ENCODE measurements around the gene RAMP3.
"Not testable (repeated sequence)": the region's sequence is repeated elsewhere in the genome, so short reads cannot be mapped to it uniquely, and the experiment has no call there.

The RAMP3 gene

GRCh38 chr7:45157286-45157652 lies 322 bp upstream of the RAMP3 start:
- no peak for DNase-seq

- DNase-seq: no peak
Measured at GRCh38 chr7:45158471-45158870, 880 bp downstream of the RAMP3 start.

GRCh38 chr7:45159296-45159695 lies 1.7 kb downstream of the RAMP3 start:
- no peak for DNase-seq

DNA sequence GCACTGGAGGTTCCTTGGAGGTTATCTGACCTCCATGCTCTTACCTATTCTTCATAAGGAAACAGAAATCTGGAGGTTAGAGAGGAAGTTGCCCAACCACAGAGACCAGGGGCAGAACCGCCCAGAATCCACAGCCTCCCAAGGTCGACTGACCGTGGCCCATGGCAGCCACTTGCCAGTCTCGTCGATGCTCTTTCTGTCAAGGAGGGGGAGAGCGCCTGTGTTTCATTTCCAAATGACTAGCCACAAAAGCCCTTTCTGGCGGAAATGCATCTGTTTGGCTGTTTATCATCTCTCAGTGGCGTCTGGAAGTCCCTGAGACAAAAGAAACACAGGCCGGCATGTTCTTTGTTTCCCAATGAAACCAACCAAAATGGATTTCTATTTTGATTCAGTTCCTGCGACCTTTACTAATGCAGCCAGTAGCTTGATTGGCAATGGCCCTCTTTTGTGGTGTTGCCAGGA lies 2.9 kb downstream of the RAMP3 start:
- no peak for DNase-seq

- no peak for DNase-seq
Measured at GRCh38 chr7:45161138-45161537, 3.5 kb downstream of the RAMP3 start.

DNA sequence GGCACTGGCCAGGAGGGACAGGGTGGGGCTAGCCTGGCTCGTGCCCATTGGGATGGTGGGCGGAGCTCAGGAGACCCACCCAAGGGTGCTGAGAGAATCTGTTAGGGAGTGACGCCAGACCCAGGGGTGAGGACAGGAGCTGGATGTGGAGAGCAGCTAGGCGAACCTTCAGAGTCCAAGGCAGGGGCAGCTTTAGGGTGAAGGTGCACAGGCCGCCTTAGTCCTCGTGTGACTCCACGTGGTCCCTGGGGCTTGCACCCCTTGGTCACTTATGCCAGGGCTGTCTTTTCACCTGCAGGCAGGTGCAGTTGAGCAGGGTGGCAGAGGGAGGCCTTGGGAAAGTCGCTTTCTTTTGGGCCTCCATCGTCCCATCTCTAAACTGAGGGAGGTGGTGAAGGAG lies 4.3 kb downstream of the RAMP3 start:
- no peak for DNase-seq

DNA sequence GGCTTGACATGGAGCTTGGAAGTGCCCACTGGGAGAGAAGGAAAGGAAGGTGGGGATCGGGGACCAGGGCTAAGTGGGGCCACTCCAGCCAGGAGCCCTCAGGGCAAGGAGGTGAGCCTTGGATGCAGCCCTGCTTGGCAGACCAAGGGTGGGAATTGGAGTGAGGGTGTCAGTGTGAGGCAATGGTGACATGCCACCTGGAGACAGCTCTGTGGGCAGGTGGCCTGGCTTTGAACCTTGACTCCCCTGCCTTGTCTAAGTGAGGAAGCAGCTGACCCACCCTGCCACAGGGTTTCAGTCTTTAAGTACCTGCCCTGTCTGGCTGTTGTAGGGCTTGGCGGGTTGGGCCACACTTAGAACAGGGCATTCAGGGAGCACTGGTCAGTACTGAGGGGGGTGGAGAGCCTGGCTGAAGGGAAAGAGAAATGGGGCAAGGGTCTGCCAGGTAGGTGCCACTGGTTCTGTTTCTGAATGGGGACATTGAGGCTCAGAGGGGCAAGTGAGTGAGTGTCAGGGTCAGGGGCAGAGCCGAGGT lies 4.8 kb downstream of the RAMP3 start:
- no peak for DNase-seq

GRCh38 chr7:45162943-45163691 lies 5.5 kb downstream of the RAMP3 start:
- no peak for DNase-seq

- no peak for DNase-seq
Measured at GRCh38 chr7:45163692-45164052, 6.1 kb downstream of the RAMP3 start.

- not testable (repeated sequence) for DNase-seq
Measured at GRCh38 chr7:45164271-45164670, 6.7 kb downstream of the RAMP3 start.

DNA sequence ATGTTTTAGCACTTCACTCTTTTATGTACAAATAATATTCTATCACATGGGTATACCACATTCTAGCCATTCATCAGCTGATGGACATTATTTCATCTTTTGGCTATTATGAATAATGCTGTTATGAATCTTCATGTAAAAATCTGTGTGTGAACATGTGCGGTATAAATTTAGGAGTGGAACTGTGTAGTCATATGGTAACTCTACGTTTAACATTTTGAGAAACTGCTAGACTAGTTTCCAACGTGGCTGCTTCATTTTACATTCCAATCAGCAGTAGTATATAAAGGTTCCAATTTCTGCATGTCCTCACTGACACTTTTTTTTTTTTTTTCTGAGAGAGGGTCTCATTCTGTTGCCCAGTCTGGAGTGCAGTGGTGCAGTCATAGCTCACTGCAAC lies 8.3 kb downstream of the RAMP3 start:
- no peak for DNase-seq

DNA sequence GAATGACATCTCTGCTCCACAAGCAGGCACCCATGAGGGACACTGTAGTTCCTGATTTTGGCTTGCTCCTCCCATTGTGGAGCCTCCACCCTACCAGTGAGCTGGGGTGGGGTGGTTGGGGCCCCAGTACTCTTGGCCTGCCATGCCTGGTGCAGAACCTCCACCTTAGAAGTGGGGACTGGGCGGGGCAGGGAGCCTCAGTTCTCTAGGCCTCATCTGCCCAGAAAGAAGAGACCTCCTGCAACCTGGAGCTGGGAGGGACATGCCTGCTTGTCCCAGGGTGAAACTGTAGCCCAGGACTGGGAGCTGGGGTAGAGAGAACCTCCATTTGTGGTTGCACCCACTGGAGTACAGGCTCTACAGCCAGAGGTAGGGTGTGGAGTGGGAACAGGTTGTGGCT lies 14.4 kb downstream of the RAMP3 start:
- DNase-seq: no peak

GRCh38 chr7:45173596-45174327 lies 16.2 kb downstream of the RAMP3 start:
- no peak for DNase-seq

- no peak for DNase-seq
Measured at GRCh38 chr7:45174328-45174610, 16.7 kb downstream of the RAMP3 start.

- DNase-seq: no peak
Measured at GRCh38 chr7:45174966-45175765, 17.6 kb downstream of the RAMP3 start.

DNA sequence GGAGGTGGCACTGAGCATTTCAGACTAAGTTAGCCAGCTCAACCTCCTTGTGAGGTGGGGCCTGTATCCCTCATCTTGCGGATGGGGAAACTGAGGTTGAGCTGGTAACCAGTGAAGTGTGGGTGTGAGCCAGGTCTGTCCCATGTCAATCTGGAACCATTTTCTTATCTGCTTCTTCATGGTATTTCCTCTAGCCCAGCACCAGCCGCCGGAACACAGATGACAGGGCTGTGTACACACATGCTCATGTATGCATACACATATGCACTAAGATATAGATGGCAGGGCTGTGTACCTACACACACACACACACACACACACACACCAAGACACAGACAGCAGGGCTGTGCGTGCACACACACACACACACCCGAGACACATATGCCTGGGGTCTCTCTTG lies 18.5 kb downstream of the RAMP3 start:
- no peak for DNase-seq

- no peak for DNase-seq
Measured at GRCh38 chr7:45176886-45177731, 19.5 kb downstream of the RAMP3 start.

GRCh38 chr7:45177801-45178200 lies 20.2 kb downstream of the RAMP3 start:
- no peak for DNase-seq

DNA sequence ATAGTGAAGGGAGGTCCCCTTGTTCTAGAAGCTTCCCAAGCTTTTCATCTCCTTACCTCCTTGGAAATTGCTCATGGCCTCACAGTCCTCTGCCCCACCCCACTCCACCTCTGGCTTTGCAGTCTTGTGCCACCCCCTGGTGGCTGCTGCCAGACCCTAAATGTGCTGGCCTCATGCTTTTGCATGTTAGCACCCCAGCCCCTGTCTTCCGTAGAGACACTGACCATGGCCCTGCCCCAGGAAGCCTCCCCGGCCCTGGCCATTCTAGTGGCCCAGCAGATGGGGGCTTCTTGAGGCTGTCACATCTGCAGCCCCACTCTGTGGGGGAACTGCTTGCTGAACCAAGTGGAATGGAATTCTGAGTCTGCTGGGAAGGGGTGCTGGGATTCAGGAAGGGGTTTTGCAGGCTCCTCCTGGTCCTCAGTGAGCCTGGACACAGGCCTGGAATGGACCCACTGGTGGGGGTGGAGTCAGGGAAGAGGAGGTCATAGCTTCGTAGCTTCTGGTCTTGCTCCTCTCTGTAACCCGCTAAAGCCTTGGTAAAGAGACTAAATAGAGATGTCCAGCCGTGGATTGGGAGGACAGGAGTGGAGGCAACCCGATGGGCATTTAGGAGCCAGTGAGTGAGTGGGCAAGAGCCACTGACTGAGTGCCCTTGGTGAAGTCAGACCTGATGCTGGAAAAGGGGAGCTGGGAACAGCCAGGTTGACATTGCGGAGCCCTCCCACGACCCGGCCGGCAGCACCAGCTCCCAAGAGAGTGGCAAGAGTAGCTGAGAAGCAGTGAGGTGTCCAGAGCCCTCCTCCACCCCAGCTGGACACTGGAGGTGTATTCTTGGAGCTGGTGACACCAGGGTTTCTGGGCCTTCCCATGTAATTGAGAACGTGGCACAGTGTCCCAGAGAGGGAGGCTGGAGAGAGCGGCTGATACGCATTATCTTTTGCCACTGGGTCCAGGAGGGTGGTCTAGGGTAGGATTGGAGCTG lies 20.9 kb downstream of the RAMP3 start:
- no peak for DNase-seq

GRCh38 chr7:45179666-45180065 lies 22.1 kb downstream of the RAMP3 start:
- no peak for DNase-seq
